ENCODE data around the gene TMEM201.

Gene TMEM201

DNA sequence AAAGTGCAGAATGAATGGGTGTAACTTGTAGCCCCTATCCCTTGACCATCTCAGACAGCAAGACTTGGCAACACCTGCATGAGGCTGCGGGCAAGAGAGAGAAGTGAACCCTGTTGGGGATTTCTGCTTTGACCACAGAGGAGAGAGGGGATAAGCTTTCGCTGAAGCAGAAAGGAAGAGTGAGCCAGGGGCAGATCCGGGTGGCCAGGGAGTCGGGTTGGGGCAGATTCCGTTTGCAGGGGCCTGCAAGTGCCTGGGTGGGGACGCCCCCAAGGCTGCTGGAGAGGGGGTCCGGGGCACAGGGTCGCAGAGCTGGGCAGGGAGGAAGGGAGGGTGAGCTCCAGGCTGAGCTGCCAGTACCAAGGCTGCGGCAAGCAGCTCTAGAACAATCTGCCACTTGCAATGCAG lies 37.5 kb downstream of the TMEM201 start:
- DNase-seq, result no peak

DNA sequence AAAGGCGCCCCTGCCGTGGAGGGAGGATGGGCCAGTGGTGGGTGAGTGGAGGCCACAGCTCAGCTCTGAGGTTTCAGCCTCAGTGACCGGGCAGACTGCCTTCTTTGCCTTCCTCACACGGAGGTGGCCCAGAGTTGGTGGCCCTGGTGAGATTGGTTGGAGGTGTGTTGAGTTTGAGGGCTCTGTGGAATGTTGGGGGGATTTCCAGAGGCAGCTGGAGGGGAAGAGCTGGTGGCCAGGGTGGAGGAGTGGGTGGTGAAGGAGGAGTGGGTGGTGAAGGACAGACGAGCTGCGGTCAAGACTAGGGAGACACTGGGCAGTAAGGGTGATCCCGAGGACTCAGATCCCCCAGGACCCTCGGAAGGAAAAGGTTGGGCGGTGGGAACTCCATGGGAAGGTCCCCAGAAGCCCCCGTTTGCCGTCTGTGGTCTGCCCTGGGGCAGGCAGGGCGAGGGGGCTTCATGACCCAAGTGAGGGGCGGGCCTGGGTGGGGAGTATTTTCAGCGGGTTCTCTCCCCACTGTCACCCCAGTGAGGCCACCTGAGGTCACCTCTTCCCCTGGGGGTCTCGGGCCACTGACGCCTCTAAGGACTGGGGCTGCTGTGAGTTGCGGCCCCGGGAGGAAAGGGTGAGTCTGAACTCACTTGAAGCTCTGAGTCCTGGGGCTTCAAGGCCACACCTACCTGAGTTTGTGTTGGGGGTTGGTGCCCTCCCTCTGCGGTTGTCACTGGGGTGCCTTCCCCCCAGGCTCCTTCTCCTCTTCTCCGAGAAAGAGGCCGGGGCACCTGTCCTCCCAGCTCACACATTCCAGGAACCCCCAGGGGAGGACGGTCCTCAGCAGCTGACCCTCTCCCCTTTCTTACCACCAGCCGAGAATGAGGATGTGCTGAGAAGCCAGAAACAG lies 40.1 kb downstream of the TMEM201 start:
- no peak for DNase-seq

DNA sequence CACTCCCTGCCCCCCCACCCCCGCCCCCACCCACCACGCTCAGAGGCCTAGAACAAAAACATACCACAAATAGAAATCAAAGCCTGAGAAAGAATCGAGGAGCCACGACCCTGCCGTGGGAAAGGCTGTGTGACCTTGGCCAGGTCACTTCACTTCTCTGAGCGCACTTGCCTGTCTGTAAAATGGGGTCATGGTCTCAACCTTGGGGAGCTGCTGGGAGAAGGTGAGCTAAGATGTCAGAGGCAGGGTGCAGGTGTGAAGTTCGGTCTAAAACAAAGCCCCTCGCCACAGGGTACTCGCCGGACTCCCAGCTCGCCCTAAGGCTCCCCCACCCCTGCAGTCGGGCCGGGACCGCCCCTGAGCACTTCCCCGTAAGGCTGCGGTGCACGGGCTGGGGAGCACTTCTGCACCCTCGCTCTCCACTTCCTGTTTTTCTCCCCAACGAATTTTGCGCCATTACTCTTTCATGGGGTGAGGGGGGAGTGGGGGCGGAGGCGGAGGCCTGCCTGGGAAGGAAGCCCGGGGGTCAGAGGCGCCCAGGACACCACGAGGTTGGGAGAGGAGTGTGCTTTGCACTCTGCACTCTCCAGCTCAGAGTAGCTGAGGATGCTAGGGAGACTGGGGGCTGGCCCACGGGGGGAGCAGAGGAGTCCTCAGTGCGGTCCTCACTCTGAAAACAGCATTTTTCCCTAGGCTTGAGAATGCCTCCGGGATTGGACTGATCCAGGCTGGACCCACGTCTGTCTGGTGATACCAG lies 40.9 kb downstream of the TMEM201 start:
- DNase-seq, result no peak

DNA sequence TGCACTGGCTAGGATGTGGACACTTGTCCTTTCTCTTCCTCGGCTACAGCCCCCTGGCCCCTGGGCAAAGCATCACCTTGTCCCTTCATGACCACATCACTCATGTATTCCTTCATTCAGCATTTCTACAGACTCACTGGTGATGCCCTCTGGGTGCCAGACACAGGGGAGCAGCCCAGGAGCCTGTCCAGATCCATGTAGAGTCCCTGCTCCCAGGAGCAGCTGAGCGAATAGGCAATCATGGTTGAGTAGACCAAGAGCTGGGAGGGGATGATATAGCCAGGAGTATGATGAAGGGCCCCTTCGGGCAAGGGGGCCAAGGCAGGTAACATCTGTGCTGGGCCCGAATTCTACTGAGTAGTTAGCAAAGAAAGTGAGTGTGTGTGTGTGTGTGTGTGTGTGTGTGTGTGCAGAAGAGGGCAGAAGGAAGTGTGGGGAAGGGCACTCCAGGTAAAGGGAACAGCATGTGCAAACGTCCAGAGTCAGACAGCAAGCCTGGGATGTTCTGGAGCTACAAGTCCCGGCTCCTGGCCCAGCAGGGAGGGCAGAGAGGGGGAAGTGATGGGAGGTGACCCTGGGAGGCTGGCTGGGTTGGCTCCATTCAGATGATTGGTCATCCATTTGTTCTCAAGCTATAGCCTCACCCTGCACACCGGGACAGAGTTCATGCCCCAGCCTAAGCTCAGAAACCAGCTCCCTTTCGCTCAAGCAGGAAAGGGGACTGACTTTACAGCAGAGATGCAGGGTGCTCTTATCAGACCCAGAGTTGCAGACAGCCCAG lies 41.8 kb downstream of the TMEM201 start:
- DNase-seq, result no peak

DNA sequence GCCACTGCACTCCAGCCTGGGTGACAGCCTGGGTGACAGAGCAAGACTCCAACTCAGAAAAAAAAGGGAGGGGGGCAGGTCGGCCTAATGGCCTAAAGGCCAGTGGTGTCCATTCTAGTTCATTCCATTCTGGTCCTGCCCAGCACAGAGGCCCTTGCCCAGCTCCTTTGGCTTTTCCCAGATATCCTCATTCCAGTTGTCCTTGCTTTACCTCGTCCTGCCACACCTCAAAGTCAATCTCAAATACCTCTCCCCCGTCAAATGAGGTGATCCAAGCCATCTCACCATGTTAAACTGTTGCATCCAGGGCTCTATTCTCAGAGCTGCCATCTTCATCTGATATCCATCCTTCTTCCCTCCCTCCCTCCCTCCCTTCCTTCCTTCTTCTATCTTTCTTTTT lies 42.9 kb downstream of the TMEM201 start:
- DNase-seq, result no peak

DNA sequence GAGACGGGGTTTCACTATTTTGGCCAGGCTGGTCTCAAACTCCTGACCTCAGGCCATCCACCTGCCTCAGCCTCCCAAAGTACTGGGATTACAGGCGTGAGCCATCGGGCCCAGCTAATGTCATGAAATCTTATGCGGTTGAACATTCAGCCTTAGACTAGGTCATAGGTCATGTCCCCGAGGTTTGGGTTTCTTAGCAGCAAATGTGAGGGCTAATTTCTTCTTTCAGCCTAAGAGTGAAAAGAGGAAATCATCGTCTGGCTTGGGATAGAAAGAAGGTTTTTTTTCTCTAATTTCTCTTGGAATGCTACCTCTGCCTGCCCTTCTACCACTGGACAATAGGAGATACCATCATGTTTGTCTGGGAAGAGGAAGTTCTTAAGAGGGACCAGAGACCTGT lies 44.8 kb downstream of the TMEM201 start:
- no peak for DNase-seq

DNA sequence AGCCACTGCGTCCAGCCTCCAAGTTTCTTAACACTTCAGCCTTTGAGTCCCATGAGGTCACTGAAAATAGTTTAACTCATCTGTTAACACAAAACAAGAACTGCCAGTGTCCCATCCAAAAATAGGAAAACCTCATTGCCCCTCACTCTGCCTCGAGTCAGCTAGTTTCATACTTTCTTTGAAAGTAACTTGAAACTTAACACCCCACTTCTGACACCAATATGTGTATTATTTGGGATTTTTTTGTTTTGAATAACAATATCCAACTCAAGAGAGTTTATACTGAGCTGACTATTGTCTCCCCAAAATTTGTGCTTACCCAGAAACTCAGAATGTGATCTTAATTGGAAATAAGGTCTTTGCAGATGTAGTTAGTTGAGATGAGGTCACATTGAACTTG lies 45.9 kb downstream of the TMEM201 start:
- DNase-seq, result no peak

DNA sequence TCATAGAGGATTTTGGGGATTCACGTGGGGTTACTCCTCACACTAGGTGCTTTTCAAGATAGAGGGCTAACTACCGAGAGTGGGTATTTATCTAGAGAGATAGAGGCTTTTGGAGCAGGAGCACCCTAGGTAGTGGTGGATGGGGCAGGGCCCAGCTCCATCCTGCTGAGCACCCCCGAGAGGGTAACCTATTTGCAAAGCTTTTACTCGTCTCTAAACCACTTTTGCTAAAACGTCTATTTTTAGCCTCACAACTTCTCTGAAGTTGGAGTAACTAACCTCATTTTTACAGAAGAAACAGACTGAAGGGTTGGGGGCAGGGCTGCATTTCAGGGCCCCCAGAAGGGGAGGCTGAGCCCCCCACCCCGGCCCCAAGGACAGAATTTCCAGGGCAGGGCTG lies 50.5 kb downstream of the TMEM201 start:
- no peak for DNase-seq

DNA sequence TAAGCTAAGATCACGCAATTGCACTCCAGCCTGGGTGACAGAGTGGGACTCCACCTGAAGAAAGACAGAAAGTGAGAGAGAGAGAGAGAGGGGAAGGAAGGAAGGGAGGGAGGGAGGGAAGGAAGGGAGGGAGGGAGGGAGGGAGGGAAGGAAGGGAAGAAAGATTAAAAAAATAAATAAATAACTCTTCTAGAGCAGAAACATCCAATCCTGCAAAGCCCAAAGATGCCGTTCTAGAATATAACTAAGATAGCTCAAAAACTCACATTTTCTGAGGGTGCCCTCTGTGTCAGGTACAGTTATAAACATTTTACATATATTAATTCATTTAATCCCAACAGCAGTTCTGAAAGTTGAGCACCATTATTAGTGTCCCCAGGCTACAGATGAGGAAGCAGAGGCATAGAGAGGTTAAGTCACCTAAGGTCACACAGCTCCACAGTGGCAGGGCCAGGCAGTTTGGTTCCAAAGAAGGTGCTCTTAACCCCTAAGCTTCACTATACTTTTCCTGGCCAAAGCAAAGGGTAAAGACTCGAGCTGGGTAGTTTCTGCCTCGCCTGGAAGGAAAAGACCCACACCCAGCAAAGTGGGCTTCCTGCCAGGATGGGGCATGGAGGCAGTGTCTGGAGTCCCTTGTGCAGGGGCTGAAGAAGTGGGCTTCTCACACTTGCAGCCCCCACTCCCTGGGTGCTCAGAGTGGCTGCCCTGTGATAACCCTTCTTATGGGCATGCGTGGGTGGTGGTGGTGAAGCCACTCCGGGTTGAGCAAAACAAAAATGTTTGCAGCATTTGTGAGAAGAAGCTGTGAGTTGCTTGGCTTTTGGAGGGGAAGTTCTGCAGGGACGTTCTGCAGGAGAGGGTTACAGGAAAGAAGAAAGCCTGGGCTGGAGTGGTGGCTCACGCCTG lies 54.9 kb downstream of the TMEM201 start:
- DNase-seq, result no peak

DNA sequence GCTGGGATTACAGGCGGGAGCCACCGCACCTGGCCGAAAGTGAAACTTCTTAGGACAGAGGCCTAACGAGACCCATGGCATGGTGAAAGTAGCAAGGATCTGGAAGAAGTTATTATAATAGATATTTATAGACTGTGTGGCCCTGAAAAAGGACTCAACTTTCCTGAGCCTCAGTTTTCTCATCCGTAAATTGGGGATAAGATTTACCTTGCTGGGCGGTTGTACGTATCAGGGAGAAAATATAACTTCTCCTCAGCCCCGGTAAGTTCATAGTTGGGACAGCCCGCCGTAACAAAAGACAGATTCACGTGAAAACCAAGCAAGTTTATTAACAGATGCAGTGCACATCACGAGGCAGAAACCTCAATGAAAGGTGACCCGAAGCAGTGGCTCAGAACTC lies 57.3 kb downstream of the TMEM201 start:
- no peak for DNase-seq

DNA sequence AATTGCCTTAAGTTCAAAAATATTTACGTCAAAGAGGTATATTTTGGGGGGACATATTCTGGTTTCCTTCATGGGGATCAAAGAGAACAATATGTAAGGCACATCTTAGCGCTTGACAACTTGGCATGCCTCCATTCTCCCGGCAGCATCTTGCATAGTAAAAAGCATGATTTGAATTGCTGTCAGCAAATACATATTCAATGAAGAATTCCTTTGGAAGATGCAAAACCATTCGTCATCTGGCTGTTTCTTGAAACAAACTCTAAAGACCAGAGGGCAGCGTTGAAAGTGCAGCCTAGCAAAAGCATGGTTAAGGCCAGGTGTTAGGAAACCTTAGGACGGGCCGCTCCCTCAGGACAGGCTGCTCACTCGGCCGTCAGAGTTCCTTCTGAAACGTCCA lies 59.5 kb downstream of the TMEM201 start:
- DNase-seq, result no peak

DNA sequence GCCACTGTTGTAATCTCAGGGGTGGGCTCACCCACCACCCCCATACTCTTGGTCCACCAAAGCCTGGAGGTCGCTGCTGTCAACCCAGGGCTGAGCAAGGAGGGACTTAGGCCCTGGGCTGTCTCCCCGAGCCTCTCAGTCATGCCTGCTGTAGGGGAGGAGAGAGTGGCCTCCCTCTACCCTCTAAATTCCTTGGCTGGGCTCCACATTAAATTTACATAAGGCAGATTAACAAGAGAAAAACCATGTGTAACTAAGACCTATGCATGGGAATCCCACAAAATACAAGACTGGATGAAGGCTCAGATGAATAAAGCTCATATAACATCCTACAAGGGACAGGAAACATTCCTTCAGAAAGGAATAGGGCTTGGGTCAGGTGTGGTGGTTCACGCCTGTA lies 61.1 kb downstream of the TMEM201 start:
- DNase-seq, result no peak

DNA sequence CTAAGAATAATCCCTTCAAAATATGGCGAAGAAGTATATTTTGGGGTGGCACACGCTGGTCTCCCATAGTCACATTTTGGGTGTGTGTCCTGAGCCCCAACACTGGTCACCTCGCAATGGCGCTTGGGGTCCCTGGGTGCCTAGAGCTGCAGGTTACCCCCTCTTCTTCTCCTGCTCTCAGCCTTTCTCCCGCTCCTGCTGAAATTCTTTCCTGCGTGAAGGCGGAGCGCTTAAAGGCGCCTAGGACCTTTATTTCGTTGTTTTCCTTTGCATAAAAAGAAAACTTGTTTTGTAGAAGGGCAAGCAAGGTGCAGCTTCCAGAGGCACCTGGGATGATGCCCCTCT lies 62.5 kb downstream of the TMEM201 start:
- no peak for DNase-seq

DNA sequence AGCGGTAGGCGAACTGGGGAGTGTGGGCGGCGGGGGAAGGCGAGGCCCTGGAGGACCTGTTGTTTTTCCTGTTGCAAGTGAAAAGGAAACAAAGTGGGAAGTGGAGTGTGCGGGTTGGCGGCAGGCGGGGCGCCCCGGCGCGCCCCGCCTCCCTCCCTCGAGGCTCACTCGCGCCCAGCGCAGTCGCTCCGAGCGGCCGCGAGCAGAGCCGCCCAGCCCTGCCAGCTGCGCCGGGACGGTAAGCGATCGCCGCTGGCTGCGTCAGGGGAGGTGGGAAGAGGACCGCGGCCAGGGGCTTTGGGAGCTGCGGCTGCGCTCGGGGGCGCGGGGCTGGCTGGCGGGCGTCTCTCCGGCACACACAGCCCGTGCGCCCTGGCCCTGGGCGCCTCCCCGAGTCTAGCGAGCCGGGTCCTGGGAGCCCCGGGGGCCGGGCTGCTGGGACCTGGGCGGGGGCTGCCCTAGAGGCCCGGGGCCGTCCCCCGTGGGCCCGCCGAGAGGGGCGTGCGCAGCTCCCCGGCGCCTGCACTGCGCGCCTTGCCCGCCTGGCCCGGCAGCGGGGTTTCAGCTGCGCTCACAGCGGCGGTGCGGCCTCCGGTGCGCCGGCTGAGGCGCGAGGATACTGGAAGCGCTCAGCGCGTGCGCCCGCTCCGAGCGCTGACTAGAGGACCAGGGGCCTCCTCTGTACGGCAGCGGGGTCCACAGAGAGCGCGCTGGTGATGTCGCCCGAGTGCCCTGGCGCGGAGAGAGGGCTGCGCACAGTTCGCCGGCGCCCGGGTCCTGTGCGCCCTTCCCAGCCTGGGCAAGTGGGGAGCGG lies 63.1 kb downstream of the TMEM201 start, which contains the start of gene PIK3CD:
PIK3CD (plus strand) TSS at position 167 of the 814 bp plus-strand sequence. CDS start 58,725 bp downstream, outside the sequence.
- DNase-seq, result peak in 1 of 2 experiments; percentile 43

DNA sequence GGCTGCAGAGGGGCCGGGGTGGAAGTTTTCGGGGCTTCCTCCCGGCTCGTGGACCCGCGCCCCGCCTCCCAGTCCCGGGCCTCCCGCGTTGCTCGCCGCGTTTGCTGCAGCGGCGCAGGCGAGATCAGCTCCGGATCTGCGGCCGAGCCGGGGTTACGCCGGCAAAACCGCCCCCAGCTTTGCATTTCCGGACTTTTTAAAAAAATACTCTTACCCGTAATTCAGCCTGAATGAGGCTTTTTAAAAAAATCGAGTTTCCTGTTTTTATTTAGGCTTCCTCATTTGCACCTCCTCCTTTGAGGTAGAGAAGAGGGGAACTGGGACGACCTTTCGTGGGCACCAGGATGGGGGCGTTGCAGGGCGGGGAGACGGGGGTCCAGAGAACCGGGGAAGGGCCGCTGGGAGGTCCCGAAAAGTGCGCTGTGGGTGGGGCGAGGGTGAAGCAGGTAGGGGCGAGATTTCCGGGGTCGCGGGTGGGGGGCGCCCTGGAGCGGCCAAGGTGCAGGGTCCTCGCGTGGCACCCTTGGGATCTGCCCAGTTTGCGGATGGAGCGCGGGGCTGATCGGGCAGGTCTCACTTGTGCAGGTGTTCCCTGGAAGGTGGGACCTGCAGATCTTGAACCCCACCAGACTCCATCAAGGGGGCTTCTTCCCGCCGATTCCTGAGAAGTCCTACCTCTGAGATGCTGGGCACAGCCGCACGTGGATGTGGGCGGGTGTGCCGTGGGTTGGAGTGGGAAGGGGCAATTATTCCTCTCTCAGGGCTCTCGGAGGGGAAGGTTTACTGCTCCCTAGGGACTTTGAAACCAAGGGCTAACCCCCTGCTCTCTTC lies 63.9 kb downstream of the TMEM201 start:
- no peak for DNase-seq

DNA sequence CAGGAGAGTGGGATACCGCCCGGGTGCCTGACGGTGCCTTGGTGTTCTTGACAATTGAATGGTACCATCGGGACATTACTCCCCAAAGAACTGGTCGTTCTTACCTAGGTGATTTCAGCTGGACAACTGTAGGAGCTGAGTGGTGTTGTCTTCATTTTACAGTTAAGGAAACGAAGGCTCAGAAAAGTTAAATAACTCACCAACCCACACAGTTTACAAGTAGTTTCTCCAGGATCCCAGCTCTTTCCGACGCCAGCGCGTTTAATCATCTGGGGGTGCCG lies 64.4 kb downstream of the TMEM201 start:
- DNase-seq, result no peak

DNA sequence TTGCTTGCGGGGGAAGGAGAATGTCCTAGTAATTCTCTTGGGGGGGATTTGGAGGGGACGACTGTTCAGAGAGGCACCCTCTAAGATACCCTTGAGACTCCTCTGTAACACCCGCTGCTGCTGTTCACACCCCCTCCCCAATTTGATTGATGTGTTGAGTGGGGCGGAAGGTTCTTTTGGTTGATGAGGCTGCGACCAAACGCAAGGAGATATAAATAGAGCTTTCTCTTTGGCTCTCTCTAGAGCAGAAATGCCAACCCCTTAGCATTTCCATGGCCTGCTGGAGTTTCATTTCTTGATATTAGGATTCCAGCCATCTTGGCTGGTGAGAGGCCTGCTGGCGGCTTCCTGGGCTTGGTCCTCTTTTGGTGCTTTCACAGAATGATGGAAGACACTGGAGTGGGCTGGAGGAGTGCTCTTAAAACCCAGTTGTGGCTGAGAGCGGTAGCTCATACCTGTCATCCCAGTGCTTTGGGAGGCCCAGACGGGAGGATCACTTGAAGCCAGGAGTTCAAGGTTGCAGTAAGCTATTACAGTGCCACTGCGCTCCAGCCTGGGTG lies 64.9 kb downstream of the TMEM201 start:
- DNase-seq, result no peak

DNA sequence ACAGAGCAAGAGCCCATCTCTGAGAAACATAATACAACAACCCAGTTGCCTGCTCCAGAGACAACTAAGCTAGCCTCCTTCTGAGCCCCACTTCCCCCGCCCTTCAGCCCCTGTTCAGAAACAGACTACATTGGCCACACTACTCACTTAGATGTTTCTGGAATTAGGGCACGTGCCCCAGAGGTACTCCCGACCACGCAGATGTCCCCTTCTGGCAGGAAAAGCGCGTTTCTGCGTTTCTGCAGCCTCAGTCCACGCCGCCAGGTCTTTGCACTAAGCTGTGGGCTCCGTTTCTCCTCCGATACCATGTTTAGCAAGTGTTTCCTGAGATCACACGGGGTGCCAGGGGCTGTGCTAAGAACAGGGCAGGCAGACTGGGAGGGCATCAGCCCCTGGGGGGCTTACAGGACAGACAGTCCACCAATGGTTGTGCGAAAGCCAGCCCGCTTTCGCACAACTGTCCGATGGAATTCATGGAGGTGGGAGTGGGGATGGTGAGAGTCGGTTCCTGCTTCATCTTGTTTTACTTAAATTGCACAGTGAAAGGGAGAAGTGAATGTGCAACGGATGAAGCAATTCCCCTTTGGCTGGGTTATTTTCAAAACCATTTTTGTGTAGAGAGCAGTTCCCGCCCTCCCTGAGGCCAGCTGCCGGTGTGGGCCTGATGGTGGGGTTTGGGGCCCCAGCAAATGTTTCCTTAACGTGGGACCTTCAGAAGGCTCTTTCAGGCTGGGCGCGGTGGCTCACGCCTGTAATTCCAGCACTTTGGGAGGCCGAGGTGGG lies 65.5 kb downstream of the TMEM201 start:
- DNase-seq, result no peak
